ENCODE measurements around the gene FALEC. TPM values are rescaled to one million over a fixed set of nuclear protein-coding genes. Genes with fewer than 3 reads are reported as not detected.

The FALEC gene
- total and polyA plus RNA-seq, 9 of the 15 experiments (the other 6 are each of a cell fraction or from before 2014, with no cell fraction given), result 0.15 to 1.8 (median 0.53) TPM; not detected in 5

DNA sequence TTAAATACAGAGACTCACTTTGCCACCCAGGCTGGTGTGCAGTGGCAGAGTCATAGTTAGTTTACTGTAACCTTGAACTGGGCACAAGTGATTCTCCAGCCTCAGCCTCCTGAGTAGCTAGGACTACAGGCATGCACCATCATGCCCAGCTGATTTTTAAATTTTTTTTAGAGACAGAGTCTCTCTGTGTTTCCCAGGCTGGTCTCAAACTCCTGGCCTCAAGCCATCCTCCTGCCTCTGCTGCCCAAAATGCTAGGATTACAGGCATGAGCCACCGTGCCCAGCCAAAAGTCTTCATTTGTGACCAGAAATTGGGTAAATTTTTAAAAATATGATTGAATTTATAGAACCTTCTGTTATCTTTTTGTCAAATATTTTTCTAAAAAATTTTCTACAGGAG, 46.3 kb upstream of the FALEC start (continued):
- TF ChIP-seq ESRRA (IDR thresholded peaks at IDR 0.05; ENCODE audit: borderline replicate concordance, low read depth), result no peak
- no peak for TF ChIP-seq CAMTA2 (CRISPR knock-in tag; conservative IDR thresholded peaks at IDR 0.05)

GRCh38 chr1:150472601-150473200, 42.9 kb upstream of the FALEC start:
- Histone ChIP-seq H4K20me1 (replicated peaks; ENCODE audit: control insufficient read depth, insufficient read depth, low read length) (no peaks in the 10 kb centered on the region), H3K9me3 (replicated peaks; ENCODE audit: control insufficient read depth, insufficient read depth, low read depth, low read length) (no peaks in the 10 kb centered on the region), H3K27ac (ENCODE audit: extremely low read depth, low read depth, low read length) (no peak overlapping the region), H3K9ac (ENCODE audit: insufficient read depth in 1 of 2, low read depth in 2 of 2, low read length in 2 of 2) (peak overlapping the region in 1 of 2 experiments; percentile 18; a peak in 1 of 4 replicates), H3K9me1 (ENCODE audit: control insufficient read depth, insufficient read depth, low read length) (no peaks in the 10 kb centered on the region), H3K36me3 (ENCODE audit: control insufficient read depth, insufficient read depth, low read length) (peaks cover 45% of the 10 kb centered on the region), H2AFZ (ENCODE audit: low read depth, low read length) (no peak overlapping the region), H3K79me2 (ENCODE audit: control insufficient read depth, insufficient read depth, low read length) (no peaks in the 10 kb centered on the region), H3K4me3 (no peak overlapping the region), H3K27me3 (ENCODE audit: control insufficient read depth in 2 of 2, insufficient read depth in 2 of 2, low read length in 2 of 2) (no peaks in the 10 kb centered on the region), H3K4me2 (ENCODE audit: insufficient read depth, low read length) (no peak overlapping the region), H3K4me1 (replicated peaks in 1 of 2; ENCODE audit: control insufficient read depth in 2 of 2, insufficient read depth in 2 of 2, low read length in 2 of 2) (peaks cover 4 to 19% of the 10 kb centered on the region in 2 experiments)
- 92% methylated on average over 10 of the region's 10 CpGs for WGBS (ENCODE audit: insufficient coverage, low coverage, missing lambda C conversion rate)
- TF ChIP-seq RBM39 (optimal IDR thresholded peaks at IDR 0.05; ENCODE audit: low read depth, low read length) (no peak), POLR2G (IDR thresholded peaks at IDR 0.05; ENCODE audit: low read depth, low read length) (0 out of 2 replicates have a peak, but pooled peaks have one; percentile 38), PHB2 (IDR thresholded peaks at IDR 0.05; ENCODE audit: low read depth) (no peak), TFAM (CRISPR knock-in tag; conservative IDR thresholded peaks at IDR 0.05) (no peak), PHF21A (IDR thresholded peaks at IDR 0.05; ENCODE audit: borderline replicate concordance, low read depth) (no peak), RBM22 (IDR thresholded peaks at IDR 0.05; ENCODE audit: low read depth, low read length, poor library complexity, severe bottlenecking) (peak; percentile 59), SAFB (IDR thresholded peaks at IDR 0.05; ENCODE audit: borderline replicate concordance, low read depth, low read length) (no peak), TCF7 (IDR thresholded peaks at IDR 0.05; ENCODE audit: borderline replicate concordance) (no peak), SIX5 (IDR thresholded peaks at IDR 0.05; ENCODE audit: borderline replicate concordance in 1 of 2, insufficient read depth in 1 of 2, low read depth in 1 of 2, low read length in 2 of 2) (no peak)
- ChIA-PET CTCF (ENCODE audit: low intra/inter-chr PET ratio) (no interaction called here), POLR2A (no interaction called here)
- FAIRE-seq, result no peak
- intact Hi-C loops (cut with micrococcal nuclease) (no loop called here), in situ Hi-C loops (cut with MboI) (no loop called here)
- ATAC-seq, result no peak; the same call in 2 of the 3 replicates
- no peak for DNase-seq (ENCODE audit: extremely low read depth in 1 of 4, low spot score in 3 of 4)
- no TSS peak for BruUV-seq (replicated peaks)

All from K562 (cell line).